Uterus (tissue), 4 donors: ENCODE measurements around the gene GAS2L1. TPM values are rescaled to one million over a fixed set of nuclear protein-coding genes. Genes with fewer than 3 reads are reported as not detected.

Experiments
- DNase-seq, 2 donors: peaks; one replicate each; pipeline ENCODE4 v3.0.0-alpha.2; 2019 to 2020
- H3K27ac ChIP-seq, 2 donors: fragments of 200-600 bp; sonication (generic); 1 replicate in 1 of 2; 2 replicates in 1 of 2; pipeline ENCODE4 v1.5.1; 2016 to 2018
- H3K27me3 ChIP-seq, 2 donors: fragments of 200-600 bp; sonication (generic); one replicate each; pipeline ENCODE4 v1.5.1; 2018 to 2019; ENCODE audit warnings: control low read depth in 1 of 2
- H3K36me3 ChIP-seq, 2 donors: fragments of 200-600 bp; sonication (generic); one replicate each; pipeline ENCODE4 v1.5.1; 2019; ENCODE audit warnings: control low read depth in 1 of 2
- H3K4me1 ChIP-seq, 2 donors: fragments of 200-600 bp; sonication (generic); one replicate each; pipeline ENCODE4 v1.5.1; 2018 to 2019; ENCODE audit warnings: control low read depth in 1 of 2
- H3K4me3 ChIP-seq, 2 donors: fragments of 200-600 bp; sonication (generic); 1 replicate in 1 of 2; 2 replicates in 1 of 2; pipeline ENCODE4 v1.5.1; 2018 to 2019; ENCODE audit warnings: mild to moderate bottlenecking in 1 of 2
- H3K9me3 ChIP-seq, 2 donors: fragments of 200-600 bp; sonication (generic); one replicate each; pipeline ENCODE4 v1.5.1; 2019; ENCODE audit warnings: control low read depth in 1 of 2
- POLR2A ChIP-seq, 2 donors: fragments of 450-650 bp; IDR thresholded peaks; one replicate each; pipeline ENCODE4 v1.6.1; 2016; ENCODE audit warnings: antibody characterized with exemption in 2 of 2, mild to moderate bottlenecking in 1 of 2, moderate library complexity in 1 of 2
- intact Hi-C: fragments of 100-400 bp; cut with DNase I; formaldehyde crosslinking; loops from one replicate; pipeline ENCODE4 v1.15.1; 2023; ENCODE audit warnings: low total_unique reads
- total RNA-seq, 4 donors: library from RNA; depleted of rRNA in 3 of 4; stranded (reverse); fragments of >200 nt in 3 of 4; gene quantifications; one replicate each; pipeline versions ENCODE4 v1.1.0 to v1.2.4, GENCODE V29; 2014 to 2023
- TF ChIP-seq, protein P1 (sequence below), 4 experiments: fragments of 200-600 bp in 2 of 4; fragments of 450-650 bp in 2 of 4; sonication (generic) in 2 of 4; IDR thresholded peaks; one replicate each; pipeline ENCODE4 v1.5.1; 2016 to 2019; ENCODE audit warnings: antibody characterized with exemption in 4 of 4, mild to moderate bottlenecking in 2 of 4, moderate library complexity in 1 of 4
- donor health status: DM: yes; HTN: yes; CAD: no.

GAS2L1 gene
- total RNA-seq, 4 donors from 2014 or later: 2.4 to 29.6 (median 11.9) TPM

DNA sequence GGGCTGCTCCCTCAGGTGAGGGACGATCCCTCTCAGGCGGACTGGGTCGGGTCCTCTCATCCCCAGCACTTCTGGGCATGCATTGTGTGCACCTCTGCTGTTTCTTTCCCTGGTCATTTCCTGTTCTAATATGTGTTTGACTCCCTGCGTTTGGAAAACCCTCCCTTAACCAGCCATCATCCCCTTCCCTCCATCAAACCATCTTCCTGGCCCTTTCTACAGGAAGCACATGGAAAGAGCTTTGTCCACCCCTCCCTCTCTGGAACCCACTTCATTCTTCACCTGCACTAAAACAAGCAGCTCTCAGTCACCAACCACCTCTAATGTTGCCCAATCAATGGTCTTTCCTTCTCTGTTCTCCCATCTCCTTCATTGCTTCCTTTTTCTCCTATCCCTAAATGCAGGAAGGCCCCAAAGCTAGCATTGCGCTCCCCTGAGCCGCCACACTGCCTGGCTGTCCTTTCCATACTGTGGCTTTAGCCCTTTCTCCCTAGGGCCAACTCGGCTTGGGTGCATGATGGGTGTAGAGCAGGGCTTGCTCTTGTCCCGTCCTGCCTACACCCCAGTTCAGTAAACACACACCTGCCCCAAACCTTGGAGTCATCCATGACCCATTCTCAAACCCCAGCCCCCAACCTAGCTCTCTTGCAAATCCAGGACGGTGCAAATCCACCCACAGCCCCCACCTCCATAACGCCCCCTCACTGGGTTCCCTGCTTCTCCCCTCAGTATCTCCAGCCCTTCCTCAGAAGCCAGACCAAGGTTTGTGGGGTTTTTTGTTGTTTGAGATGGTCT, 5.4 kb upstream of the GAS2L1 start:
- Histone ChIP-seq H3K27me3 (no peaks in the 10 kb centered on the region), H3K9me3 (no peaks in the 10 kb centered on the region), H3K4me1 (no peaks in the 10 kb centered on the region), H3K36me3 (no peaks in the 10 kb centered on the region), H3K4me3 (no peak overlapping the region), H3K27ac (no peak overlapping the region)
- TF ChIP-seq, protein P1, sequence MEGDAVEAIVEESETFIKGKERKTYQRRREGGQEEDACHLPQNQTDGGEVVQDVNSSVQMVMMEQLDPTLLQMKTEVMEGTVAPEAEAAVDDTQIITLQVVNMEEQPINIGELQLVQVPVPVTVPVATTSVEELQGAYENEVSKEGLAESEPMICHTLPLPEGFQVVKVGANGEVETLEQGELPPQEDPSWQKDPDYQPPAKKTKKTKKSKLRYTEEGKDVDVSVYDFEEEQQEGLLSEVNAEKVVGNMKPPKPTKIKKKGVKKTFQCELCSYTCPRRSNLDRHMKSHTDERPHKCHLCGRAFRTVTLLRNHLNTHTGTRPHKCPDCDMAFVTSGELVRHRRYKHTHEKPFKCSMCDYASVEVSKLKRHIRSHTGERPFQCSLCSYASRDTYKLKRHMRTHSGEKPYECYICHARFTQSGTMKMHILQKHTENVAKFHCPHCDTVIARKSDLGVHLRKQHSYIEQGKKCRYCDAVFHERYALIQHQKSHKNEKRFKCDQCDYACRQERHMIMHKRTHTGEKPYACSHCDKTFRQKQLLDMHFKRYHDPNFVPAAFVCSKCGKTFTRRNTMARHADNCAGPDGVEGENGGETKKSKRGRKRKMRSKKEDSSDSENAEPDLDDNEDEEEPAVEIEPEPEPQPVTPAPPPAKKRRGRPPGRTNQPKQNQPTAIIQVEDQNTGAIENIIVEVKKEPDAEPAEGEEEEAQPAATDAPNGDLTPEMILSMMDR (IDR thresholded peaks at IDR 0.05): no peak
- no peak for TF ChIP-seq POLR2A (IDR thresholded peaks at IDR 0.05)
- intact Hi-C loops: no loop called here
- DNase-seq: no peak

DNA sequence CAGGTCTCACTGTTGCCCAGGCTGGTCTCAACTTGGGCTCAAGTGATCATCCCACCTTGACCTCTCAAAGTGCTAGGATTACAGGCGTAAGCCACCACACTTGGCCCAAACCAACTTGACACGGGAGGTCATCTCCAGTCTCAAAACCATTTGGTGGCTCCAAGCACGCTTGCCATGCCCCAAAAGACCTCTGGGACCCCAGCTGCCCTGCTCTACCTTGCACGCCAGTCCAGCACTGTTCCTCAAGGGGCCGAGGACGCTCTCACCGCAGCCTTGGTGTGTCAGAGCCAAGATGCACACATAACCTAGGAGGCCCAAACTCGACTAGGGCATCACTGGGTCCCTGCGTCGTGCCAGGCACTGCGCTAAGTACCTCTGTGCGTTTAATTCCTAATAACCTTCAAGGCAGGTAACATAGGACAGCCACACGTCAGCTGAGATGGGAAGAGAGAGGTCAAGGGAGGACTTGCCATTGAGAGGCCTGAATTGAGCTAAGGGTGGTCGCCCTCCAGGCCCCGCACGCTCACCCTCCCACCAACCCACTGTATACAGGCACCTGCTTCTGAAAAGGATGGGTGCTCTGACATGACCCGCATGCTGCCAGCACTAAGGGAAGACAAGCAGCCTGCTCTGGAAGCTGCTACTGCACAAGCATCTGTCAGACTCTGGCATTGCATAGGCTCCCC, 4.6 kb upstream of the GAS2L1 start:
- TF ChIP-seq, protein P1 (IDR thresholded peaks at IDR 0.05): no peak
- no peak for TF ChIP-seq POLR2A (IDR thresholded peaks at IDR 0.05)
- no peak for DNase-seq
- no peaks in the 10 kb centered on the region for H3K27me3 ChIP-seq
- no peaks in the 10 kb centered on the region for H3K9me3 ChIP-seq
- H3K27ac ChIP-seq: no peak overlapping the region
- intact Hi-C loops: no loop called here
- H3K4me3 ChIP-seq: no peak overlapping the region
- no peaks in the 10 kb centered on the region for H3K36me3 ChIP-seq
- no peaks in the 10 kb centered on the region for H3K4me1 ChIP-seq

DNA sequence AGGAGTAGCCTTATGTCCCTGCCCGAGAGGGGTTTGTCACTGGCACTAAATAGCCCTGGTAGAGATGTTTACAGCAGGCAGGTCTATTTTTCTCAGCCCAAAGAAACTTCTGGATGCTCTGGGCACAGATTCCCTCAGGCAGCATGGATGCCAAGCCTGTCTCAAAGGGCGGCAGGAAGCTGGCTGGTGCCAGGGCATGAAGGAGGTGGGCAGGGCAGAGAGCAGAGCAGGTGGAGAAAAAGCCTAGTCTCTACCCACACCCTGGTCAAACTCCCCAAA, 4.1 kb upstream of the GAS2L1 start:
- no peak for DNase-seq
- intact Hi-C loops: no loop called here
- no peaks in the 10 kb centered on the region for H3K36me3 ChIP-seq
- TF ChIP-seq, protein P1 (IDR thresholded peaks at IDR 0.05): no peak
- no peak for TF ChIP-seq POLR2A (IDR thresholded peaks at IDR 0.05)
- no peak overlapping the region for H3K27ac ChIP-seq
- H3K9me3 ChIP-seq: no peaks in the 10 kb centered on the region
- no peaks in the 10 kb centered on the region for H3K4me1 ChIP-seq
- H3K4me3 ChIP-seq: no peak overlapping the region
- H3K27me3 ChIP-seq: no peaks in the 10 kb centered on the region

DNA sequence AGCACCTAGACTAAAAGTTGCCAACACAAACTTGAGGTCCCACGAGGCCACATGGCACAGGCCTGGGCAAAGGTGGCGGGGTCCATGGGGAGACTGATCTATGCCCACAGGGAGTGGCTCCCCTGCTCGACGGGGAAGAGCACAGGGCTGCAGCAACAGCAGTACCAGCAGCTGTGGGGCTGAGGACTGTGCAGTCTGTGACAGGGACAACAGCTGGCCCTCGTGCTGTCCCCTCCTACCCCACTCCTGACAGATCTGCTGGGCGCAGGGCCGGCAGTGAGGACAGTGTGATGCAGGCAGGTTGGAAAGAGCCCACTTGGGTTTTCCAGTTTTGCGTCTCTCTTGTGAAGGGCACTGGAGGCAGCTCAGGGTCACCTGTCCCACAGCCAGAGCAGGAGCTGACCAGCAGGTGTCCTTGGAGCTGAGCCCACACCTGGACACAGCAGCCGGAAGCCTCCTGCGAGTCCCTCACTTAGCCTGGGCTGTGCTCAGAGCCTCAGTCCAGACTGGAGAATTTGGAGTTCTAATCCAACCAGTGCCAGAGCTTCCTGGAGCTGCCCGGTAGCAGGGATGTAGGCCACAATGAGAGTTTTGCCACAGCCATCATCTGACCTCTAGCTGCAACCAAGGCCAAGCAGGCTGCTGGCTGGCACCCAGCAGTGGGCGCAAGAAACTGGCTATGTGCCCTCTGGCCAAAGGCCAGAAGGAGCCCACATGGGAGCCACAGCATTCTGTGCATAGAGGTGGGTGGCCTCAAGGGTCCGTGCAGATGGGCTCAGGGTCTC, 3.6 kb upstream of the GAS2L1 start:
- intact Hi-C loops: no loop called here
- Histone ChIP-seq H3K9me3 (no peaks in the 10 kb centered on the region), H3K4me3 (no peak overlapping the region), H3K36me3 (no peaks in the 10 kb centered on the region), H3K27me3 (no peaks in the 10 kb centered on the region), H3K27ac (no peak overlapping the region), H3K4me1 (peaks cover 0 to 4% of the 10 kb centered on the region in 2 donors)
- TF ChIP-seq, protein P1 (IDR thresholded peaks at IDR 0.05): no peak
- no peak for TF ChIP-seq POLR2A (IDR thresholded peaks at IDR 0.05)
- DNase-seq: no peak

DNA sequence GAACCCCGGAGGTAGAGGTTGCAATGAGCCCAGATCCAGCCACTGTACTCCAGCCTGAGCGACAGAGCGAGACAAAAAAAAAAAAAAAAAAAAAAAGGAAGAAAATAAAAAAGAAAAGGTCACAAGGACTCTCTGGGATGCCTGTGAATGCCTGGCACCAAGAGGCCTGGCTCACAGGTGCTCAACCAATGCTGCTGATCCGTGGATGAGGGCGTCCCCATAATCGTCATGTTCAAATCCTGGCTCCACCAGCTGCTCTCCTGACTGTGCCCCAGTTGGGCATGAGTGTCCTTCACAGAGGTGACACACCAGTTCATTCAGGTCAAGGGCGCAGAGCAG, 645 bp upstream of the GAS2L1 start:
- H3K27me3 ChIP-seq: no peaks in the 10 kb centered on the region
- intact Hi-C loops: no loop called here
- no peaks in the 10 kb centered on the region for H3K36me3 ChIP-seq
- TF ChIP-seq, protein P1 (IDR thresholded peaks at IDR 0.05): no peak
- no peak for TF ChIP-seq POLR2A (IDR thresholded peaks at IDR 0.05)
- peak overlapping the region; percentile 78 to 80 for H3K27ac ChIP-seq
- no peak overlapping the region for H3K4me3 ChIP-seq
- peaks cover 7 to 20% of the 10 kb centered on the region in 2 donors for H3K4me1 ChIP-seq
- no peaks in the 10 kb centered on the region for H3K9me3 ChIP-seq
- peak in 1 of 2 donors; percentile 46 for DNase-seq
